SHP77 treated with DMSO at 0.1 percent for 48 hours (cell line): ENCODE data around the gene GINS3.
A peak's percentile ranks its signal among the peaks of the same experiment; 100 is the strongest.

Experiments used
- DNase-seq: peaks from one replicate; lab custom pipeline; 2025; lab: John Stamatoyannopoulos, UW

GINS3 gene

GRCh38 chr16:58392215-58393137 is at the start of gene GINS3:
Gene GINS3 (plus strand): TSS chr16:58392471. CDS start chr16:58392602, 131 bp downstream.
- peak; percentile 78 for DNase-seq

GRCh38 chr16:58343562-58343961 is 48.7 kb upstream of the GINS3 start:
- DNase-seq, result no peak

DNA sequence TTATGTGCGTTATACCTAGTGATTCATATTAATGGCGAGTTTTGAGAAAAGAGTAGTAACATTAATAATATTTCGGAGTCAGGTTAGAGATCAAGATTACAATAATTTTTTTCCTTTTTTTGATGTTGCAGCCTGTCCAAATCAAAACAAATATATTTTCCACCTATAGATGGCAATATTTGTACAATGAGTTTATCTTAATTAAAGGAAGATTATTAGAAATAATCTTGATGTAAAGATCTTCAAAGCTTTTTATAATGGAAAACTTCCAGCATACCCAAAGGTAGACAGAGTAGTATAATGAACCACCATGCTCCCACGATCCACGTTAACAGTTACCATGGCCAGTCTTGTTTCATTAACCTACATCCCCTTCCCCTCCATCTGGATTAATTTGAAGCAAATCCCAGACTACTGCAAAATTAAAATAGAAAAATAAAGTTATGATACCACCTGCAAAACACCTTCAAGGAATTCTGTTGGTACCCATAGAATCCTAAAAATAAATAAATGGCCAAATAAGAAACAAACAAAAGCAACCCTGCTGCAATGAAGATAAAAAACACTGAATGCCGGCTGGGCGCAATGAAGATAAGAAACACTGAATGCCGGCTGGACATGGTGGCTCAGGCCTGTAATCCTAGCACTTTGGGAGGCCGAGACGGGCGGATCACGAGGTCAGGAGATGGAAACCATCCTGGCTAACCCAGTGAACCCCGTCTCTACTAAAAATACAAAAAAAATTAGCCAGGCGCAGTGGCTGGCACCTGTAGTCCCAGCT is 46.5 kb upstream of the GINS3 start:
- peak; percentile 42 for DNase-seq

DNA sequence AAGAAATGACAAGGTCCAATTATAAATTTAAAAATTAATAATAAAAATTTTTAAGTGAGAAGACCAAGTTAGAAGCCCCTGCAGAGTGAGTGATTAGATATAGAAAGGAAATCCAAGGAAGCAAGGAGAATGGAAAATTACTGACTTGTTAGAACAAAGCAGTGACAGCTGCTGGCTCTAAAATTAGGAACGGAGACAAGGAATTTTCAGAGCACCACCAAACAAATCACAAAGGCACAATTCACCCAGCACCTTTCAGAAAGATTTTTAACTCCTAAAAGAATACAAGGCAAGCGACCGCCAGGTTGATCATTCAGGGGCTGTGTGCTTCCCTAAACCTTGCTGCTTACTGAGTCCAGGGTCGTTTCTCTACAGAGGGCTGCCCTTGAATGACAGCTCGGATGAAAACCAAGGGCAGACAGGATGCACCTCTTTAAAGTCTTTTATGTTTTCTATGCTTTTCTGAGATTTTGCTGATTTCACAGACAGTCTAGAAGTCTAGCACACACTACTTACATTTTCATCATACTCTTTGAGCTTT is 45.4 kb upstream of the GINS3 start:
- no peak for DNase-seq

- no peak for DNase-seq
Measured at GRCh38 chr16:58348986-58349385, 43.3 kb upstream of the GINS3 start.

GRCh38 chr16:58352690-58353089 is 39.6 kb upstream of the GINS3 start:
- no peak for DNase-seq

DNA sequence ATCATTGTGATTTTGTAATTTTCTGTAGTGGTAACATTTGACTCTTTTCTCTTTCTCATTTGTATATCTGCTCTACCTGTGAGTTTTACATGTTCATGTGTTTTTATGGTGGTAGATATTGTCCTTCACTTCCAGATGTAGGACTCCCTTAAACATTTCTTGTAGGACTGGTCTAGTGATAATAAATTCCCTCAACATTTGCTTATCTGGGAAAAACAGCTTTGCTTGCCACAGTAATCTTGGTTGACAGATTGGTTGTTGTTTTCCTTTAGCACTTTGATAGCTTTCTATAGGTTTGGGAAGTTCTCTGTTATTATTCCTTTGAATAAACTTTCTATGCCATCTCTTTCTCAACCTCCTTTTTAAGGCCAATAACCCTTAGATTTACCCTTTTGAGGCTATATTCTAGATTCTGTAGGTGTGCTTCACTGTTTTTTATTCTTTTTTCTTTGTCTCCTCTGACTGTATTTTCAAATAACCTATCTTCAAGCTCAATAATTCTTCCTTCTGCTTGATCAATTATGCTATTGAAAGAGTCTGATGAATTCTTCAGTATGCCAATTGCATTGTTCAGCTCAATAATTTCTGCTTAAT is 32.1 kb upstream of the GINS3 start:
- DNase-seq, result no peak

GRCh38 chr16:58361726-58362125 is 30.5 kb upstream of the GINS3 start:
- DNase-seq, result no peak

- no peak for DNase-seq
Measured at GRCh38 chr16:58363746-58364393, 28.4 kb upstream of the GINS3 start.

DNA sequence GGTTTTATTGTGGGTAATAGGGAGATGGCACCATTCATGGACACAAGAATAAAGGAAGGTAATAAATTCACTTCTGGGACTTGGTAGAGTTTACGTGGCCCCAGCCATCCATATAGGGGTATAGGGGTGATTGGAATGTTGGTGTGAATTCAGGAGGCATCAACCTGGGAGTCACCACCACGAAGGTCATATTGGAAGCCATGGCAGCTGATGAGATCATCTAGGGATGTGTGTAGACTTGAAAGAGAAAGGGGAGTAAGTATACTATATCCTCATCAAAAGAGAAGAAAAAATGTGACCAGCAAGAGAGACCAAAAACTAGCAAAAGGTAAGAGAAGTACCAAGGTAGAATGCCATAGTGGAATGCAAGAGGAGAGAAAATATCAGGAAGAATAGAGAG is 26.6 kb upstream of the GINS3 start:
- no peak for DNase-seq

GRCh38 chr16:58366247-58367031 is 25.8 kb upstream of the GINS3 start:
- no peak for DNase-seq

GRCh38 chr16:58367252-58367651 is 25.0 kb upstream of the GINS3 start:
- no peak for DNase-seq

DNA sequence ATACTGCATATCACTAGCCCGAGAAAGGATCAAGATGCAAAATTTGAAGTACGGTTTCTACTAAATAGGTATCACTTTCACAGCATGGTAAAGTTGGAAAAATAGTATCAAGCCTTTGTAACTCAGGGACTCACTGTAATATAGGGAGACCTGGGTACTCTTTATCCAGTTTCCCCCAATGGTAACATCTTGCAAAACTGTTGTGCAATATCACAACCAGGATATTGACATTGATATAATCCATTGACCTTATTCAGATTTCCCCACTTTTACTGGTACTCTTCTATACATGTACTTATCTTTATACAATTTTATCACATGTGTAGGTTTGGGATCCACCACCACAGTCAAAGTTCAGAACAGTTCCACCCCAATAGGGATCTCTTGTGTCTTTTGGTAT is 20.4 kb upstream of the GINS3 start:
- no peak for DNase-seq

GRCh38 chr16:58375386-58375785 is 16.9 kb upstream of the GINS3 start:
- no peak for DNase-seq

DNA sequence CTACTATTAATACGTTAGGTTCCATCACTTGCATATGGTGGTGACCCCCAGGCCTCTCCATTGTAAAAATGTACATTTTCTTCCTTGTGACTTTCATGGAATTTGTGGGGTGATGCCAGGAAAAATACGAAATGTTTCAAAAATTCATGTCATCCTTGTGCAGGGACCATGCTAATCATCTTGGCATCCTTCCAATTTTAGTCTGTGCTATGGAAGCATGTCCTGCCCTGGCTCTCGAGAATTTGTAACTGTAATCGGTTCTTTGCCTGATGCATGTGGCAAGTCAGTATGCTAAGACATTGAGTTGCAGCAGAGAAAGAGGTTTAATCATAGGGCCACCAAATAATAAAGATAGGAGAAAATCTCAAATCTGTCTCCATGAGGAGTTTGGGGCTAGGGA is 14.3 kb upstream of the GINS3 start:
- DNase-seq, result no peak

- DNase-seq, result peak; percentile 1
Measured at GRCh38 chr16:58378401-58378800, 13.9 kb upstream of the GINS3 start.

DNA sequence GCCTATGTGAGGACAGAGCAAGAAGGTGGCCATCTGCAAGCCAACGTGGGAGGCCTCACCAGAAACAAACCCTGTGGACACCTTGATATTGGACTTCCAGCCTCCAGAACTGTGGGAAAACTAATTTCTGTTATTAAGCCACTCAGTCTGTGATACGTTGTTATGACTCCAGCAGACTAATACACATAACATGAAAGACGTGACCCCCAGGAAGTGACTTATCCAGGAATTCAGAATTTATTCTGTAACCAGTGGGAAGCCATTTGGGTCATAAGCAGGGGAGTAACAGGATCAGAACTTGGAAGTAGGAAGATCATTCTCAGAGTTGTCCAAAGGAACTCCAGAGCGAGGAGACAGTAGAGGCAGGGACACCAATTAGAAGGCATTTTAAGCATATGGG is 12.5 kb upstream of the GINS3 start:
- DNase-seq, result no peak

GRCh38 chr16:58381661-58382060 is 10.6 kb upstream of the GINS3 start:
- no peak for DNase-seq

- no peak for DNase-seq
Measured at GRCh38 chr16:58384437-58385055, 7.7 kb upstream of the GINS3 start.

DNA sequence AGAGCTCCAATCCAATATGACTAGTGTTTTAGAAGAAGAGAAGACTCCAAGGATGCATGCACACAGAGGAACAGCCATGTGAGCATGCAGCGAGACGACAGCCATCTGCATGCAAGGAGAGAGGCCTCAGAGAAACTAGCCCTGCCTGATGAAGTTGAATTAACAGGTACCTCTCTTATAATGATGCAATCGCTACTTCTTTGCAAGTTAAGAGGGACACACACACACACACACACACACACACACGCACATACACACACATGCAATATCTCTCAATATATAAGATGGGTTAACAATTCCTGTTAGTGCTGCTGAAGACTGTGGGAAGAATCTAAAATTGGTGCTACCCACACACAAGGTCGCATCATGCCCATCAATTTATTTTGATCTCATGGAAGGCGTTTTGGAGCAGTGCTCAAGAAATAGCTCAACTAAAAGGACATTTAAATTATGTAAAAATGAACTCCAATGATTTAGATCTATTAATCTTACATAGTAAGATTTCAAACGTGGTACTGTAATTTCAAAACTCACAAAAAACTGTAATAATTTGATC is 7.0 kb upstream of the GINS3 start:
- DNase-seq, result no peak
